Lower leg skin (tissue), 3 donors: ENCODE results near the gene CIAO3.
"Not testable (repeated sequence)": the region's sequence is repeated elsewhere in the genome, so short reads cannot be mapped to it uniquely, and the experiment has no call there.

ENCODE experiments used
- POLR2A ChIP-seq, 2 donors: fragments of 450-650 bp; IDR thresholded peaks; one replicate each; pipeline ENCODE4 v1.6.1; 2016 to 2017; ENCODE audit warnings: antibody characterized with exemption in 2 of 2, mild to moderate bottlenecking in 1 of 2, moderate library complexity in 1 of 2
- TF ChIP-seq, protein P1 (sequence below), 3 donors: fragments of 450-650 bp; IDR thresholded peaks; one replicate each; pipeline ENCODE4 v1.5.1; 2016; ENCODE audit warnings: antibody characterized with exemption in 3 of 3, mild to moderate bottlenecking in 3 of 3, moderate library complexity in 2 of 3

DNA sequence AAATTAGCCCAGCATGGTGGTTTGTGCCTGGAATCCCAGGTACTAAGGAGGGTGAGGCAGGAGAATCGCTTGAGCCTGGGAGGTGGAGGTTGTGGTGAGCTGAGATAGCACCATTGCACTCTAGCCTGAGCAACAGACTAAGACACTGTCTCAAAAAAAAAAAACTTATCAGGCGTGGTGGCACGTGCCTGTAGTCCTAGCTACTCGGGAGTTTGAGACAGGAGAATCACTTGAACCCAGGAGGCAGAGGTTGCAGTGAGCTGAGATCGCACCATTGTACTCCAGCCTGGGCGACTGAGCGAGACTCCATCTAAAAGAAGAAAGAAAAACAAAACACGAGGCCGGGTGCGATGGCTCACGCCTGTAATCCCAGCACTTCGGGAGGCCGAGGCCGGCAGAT is 2.1 kb upstream of the CIAO3 start:
- TF ChIP-seq, protein P1, sequence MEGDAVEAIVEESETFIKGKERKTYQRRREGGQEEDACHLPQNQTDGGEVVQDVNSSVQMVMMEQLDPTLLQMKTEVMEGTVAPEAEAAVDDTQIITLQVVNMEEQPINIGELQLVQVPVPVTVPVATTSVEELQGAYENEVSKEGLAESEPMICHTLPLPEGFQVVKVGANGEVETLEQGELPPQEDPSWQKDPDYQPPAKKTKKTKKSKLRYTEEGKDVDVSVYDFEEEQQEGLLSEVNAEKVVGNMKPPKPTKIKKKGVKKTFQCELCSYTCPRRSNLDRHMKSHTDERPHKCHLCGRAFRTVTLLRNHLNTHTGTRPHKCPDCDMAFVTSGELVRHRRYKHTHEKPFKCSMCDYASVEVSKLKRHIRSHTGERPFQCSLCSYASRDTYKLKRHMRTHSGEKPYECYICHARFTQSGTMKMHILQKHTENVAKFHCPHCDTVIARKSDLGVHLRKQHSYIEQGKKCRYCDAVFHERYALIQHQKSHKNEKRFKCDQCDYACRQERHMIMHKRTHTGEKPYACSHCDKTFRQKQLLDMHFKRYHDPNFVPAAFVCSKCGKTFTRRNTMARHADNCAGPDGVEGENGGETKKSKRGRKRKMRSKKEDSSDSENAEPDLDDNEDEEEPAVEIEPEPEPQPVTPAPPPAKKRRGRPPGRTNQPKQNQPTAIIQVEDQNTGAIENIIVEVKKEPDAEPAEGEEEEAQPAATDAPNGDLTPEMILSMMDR (IDR thresholded peaks at IDR 0.05), result not testable (repeated sequence)
- TF ChIP-seq POLR2A (IDR thresholded peaks at IDR 0.05), result not testable (repeated sequence)
